ENCODE results near the gene AGXT. TPM values are rescaled to one million over a fixed set of nuclear protein-coding genes. Genes with fewer than 3 reads are reported as not detected.
"Not testable (repeated sequence)": the region's sequence is repeated elsewhere in the genome, so short reads cannot be mapped to it uniquely, and the experiment has no call there.

The AGXT gene
- total RNA-seq, 1 experiment from 2014 or later: not detected

GRCh38 chr2:240839152-240840143 lies 29.2 kb upstream of the AGXT start:
- DNase-seq (ENCODE audit: low read depth): peak; percentile 39

DNA sequence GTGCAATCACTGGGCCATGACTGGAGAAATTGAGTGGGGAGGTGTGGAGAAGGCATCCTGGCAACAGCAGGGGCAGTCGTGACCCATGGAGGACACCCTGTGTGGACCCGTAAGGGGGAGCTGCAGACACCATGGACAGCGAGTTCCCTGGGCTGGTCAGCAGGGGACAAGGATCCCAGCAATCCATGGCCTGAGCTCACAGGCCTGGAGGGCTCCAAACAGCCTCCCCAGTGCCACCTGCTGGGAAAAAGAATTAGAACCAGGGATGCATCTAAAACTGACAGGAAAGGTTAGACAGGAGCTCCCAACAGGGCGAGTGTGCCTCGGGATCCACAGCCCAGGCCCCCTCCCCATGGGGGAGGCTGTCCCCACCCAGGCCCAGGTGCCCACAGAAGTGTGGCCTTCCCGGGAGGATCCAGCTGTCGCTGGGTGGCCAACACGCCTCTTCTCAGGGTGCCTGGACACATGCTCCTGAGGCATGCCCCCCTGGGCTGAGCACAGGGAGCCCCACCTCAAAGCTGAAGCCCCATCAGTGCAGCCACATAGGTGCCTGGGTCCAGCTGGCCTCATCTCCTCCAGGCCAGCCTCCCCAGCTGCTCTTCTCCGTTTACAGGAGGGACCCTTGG lies 28.1 kb upstream of the AGXT start:
- peak; percentile 64 for DNase-seq (ENCODE audit: low read depth)

DNA sequence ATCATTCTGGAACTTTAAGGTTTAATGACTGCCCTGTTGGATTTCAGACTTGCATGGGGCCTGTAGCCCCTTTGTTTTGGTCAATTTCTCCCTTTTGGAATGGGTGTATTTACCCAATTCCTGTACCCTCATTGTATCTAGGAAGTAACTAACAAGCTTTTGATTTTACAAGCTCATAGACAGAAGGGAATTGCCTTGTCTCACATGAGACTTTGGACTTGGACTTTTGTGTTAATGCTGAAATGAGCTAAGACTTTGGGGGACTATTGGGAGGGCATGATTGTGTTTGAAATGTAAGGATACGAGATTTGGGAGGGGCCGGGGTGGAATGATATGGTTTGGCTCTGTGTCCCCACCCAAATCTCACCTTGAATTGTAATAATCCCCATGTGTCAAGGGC lies 22.3 kb upstream of the AGXT start:
- not testable (repeated sequence) for DNase-seq (ENCODE audit: low read depth)

- DNase-seq (ENCODE audit: low read depth): no peak
Measured at GRCh38 chr2:240846873-240847595, 21.6 kb upstream of the AGXT start.

DNA sequence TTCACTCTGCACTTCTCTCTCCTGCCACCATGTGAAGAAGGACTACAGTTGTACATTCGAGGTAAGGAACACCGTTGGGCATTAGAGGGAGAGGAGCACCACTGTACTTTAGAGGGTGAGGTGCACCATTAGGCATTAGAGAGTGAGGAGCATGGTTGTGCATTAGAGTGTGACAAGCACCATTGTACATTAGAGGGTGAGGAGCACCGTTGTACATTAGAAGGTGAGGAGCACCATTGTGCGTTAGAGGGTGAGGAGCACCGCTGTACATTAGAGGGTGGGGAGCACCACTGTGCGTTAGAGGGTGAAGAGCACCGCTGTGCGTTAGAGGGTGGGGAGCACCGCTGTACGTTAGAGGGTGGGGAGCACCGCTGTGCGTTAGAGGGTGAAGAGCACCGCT lies 20.8 kb upstream of the AGXT start:
- no peak for DNase-seq (ENCODE audit: low read depth)

GRCh38 chr2:240848900-240849680 lies 19.5 kb upstream of the AGXT start:
- no peak for DNase-seq (ENCODE audit: low read depth)

- DNase-seq (ENCODE audit: low read depth): no peak
Measured at GRCh38 chr2:240850026-240850425, 18.6 kb upstream of the AGXT start.

DNA sequence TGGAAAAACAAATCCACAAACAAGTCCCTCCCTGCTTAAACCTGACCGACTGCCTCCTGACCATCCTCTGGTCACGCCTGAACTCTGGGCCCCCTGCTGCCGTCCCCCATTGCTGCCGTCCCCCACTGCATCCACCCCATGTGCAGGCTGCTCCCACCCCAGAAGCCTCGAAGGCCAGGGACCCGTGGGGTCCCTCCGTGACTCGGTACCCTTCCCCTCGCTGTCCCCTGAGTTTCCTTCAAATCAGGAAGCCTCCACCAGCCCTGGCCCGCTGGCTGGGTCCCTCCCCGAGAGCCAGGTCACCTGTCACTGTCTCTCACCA lies 17.9 kb upstream of the AGXT start:
- DNase-seq (ENCODE audit: low read depth): no peak

GRCh38 chr2:240851078-240851991 lies 17.3 kb upstream of the AGXT start:
- DNase-seq (ENCODE audit: low read depth): peak; percentile 52

DNA sequence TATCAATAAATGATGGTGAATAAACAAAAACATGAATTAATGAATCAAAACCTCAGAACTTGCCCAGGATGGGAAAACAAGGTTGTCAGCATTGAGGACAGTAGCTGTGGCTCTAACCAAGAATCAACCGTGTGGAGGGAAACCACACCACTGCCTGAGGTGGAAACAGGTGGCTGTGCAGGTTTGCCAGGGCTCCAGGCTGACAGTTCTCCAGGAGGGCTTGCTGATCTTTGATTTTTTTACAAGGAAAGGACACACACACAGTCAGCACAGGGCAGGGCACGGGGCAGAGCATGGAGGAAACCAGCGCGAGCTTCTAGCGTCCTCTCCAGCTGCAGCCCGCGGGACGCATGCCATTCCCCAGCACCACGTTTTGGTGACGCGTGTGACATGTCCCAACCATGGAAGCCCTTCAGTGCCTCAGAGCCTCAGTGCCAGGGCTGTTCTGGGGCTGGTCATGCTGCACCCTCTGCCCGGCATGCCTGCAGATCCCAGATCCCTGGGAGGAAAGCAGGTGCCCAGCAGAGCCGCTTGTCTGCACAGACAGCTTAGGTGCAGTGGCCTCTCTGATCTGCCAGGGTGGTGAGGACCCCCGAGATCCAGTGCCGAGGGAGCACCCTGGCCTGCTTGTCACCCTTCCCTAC lies 15.8 kb upstream of the AGXT start:
- DNase-seq (ENCODE audit: low read depth): no peak

GRCh38 chr2:240855670-240856069 lies 13.0 kb upstream of the AGXT start:
- no peak for DNase-seq (ENCODE audit: low read depth)

- peak; percentile 16 for DNase-seq (ENCODE audit: low read depth)
Measured at GRCh38 chr2:240856151-240856980, 12.3 kb upstream of the AGXT start.

DNA sequence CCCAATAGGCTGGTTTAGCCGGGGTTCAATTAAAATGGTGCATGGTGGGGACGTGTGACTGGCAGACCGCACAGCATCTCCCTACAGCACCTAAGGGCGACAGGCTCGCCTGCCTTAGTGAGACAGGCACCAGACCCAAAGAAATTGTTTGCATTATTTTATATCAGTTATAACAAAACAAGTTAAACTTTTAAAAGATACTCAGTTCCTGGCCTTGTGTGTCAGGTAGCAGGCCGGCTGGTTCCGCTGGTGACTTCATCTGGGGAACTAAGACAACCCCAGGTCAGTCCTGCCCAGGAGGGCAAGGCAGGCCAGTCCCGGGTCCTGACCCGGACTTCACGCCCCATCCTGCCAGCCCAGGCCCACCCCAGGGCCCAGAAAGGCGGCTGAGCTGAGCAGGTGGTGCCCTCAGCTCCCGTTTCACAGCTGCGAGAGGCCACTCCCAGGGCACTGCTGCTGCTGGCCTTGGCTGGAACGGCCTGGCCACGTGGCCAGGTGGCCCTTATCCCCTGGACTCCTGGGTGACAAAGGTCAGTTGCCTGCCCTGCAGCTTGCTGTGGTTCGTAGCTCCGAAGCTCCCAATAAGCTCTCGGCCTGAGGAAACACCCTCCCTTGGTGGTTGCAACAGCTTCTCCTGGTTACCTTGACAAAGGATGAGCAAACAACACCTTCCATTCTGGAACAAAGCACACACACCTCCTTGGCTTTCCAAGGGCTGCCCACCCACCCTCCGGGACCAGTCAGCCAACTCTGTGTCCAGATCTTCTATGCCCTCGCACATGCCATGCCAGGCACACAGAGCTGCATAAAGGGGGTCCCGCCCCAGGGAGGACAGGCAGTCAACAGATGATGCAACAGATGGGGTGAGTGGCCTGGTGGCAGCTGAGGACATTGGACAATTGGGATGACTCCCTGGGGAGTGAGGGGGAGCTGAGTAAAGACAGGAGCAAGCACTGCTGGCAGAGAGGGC lies 11.3 kb upstream of the AGXT start:
- no peak for DNase-seq (ENCODE audit: low read depth)

DNA sequence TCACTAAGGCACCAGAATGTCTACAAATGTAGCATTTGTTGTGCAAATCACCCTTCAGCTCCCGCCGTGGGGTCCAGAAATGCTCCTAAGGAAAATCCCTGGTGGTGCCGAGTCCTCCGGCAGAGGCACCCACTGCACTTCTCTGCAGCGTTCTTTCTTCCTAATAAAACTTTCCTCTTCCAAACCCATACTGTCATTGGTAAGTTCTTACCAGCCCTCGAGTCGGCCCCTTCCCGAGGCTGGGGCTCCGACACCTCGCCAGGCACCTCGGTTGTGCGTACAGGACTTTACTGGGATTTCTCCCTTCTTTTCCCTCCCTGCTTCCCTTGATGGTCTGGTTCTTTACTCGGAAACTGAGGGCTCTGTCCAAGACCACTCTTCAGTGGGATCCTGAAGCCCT lies 10.3 kb upstream of the AGXT start:
- no peak for DNase-seq (ENCODE audit: low read depth)

GRCh38 chr2:240858871-240859270 lies 9.8 kb upstream of the AGXT start:
- DNase-seq (ENCODE audit: low read depth): no peak

GRCh38 chr2:240861547-240861946 lies 7.1 kb upstream of the AGXT start:
- no peak for DNase-seq (ENCODE audit: low read depth)

GRCh38 chr2:240864475-240864874 lies 4.1 kb upstream of the AGXT start:
- DNase-seq (ENCODE audit: low read depth): no peak

DNA sequence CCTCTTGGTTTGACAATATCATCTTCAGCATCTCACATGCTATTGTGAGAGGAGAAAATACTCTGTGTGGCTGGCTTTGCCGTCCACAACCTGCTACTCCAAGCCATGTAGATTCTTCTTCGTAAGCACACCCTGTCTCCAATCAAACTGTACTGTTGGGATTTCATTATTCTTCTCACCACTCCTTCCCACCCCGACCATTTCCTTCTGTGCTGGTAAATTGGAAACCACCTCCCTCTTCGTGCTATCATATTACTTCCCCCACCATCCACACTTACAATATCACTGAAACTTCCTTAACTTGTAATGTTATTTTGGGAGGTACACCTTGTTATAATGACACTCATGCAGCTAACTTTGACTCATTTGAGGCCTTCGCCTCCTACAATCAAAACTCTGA lies 3.2 kb upstream of the AGXT start:
- no peak for DNase-seq (ENCODE audit: low read depth)
